ENCODE measurements around the gene NUP214.

The NUP214 gene

DNA sequence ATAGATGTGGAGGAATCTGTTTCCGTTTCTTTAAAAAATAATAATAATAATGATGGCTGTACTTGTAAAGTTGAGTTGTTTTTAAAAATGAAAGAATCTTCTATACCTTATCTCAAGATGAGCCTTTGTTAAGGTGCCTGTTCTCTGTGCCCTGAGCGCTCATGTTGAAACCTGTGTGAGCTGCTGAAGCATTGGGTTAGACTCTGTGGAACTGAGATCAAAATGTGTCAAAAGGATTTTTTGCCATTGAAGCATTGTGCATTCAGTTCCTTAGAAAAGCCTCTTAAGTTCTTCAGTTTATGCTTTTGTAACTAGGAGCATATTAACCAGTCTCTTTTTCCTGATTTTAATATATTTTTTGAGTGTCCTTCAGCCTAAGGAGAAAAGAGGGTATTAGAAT is 67.7 kb downstream of the NUP214 start:
- DNase-seq (ENCODE audit: low read depth, low spot score): no peak

DNA sequence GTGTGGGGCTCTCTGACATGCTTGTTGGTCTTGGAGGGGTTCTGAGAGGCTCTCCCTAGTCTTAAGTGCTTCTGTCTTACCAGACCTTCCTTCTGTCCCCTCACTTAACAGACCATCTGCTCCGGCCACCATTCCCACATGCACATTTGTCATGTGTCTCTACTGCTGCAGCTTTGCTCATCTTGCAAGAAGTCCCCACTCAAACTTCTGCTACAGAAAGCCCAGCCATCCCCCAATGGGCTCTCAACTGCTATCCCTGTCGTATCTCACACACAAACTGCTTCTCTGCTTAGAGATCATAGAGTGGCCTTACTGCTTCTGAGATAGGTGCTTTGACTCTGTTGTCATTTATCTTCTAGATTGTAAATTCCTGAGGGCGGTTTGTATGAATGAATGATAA is 69.4 kb downstream of the NUP214 start:
- no peak for DNase-seq (ENCODE audit: low read depth, low spot score)

DNA sequence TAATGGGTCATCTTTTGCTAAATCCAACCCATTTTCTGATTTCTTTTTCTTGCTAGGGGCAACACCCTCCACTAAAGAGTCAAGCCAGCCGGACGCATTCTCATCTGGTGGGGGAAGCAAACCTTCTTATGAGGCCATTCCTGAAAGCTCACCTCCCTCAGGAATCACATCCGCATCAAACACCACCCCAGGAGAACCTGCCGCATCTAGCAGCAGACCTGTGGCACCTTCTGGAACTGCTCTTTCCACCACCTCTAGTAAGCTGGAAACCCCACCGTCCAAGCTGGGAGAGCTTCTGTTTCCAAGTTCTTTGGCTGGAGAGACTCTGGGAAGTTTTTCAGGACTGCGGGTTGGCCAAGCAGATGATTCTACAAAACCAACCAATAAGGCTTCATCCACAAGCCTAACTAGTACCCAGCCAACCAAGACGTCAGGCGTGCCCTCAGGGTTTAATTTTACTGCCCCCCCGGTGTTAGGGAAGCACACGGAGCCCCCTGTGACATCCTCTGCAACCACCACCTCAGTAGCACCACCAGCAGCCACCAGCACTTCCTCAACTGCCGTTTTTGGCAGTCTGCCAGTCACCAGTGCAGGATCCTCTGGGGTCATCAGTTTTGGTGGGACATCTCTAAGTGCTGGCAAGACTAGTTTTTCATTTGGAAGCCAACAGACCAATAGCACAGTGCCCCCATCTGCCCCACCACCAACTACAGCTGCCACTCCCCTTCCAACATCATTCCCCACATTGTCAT is 72.0 kb downstream of the NUP214 start:
- DNase-seq (ENCODE audit: low read depth, low spot score): no peak

DNA sequence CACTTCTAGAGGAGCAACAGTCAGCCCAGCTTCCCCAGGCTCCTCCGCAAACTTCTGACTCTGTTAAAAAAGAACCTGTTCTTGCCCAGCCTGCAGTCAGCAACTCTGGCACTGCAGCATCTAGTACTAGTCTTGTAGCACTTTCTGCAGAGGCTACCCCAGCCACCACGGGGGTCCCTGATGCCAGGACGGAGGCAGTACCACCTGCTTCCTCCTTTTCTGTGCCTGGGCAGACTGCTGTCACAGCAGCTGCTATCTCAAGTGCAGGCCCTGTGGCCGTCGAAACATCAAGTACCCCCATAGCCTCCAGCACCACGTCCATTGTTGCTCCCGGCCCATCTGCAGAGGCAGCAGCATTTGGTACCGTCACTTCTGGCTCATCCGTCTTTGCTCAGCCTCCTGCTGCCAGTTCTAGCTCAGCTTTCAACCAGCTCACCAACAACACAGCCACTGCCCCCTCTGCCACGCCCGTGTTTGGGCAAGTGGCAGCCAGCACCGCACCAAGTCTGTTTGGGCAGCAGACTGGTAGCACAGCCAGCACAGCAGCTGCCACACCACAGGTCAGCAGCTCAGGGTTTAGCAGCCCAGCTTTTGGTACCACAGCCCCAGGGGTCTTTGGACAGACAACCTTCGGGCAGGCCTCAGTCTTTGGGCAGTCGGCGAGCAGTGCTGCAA is 72.8 kb downstream of the NUP214 start:
- no peak for DNase-seq (ENCODE audit: low read depth, low spot score)

DNA sequence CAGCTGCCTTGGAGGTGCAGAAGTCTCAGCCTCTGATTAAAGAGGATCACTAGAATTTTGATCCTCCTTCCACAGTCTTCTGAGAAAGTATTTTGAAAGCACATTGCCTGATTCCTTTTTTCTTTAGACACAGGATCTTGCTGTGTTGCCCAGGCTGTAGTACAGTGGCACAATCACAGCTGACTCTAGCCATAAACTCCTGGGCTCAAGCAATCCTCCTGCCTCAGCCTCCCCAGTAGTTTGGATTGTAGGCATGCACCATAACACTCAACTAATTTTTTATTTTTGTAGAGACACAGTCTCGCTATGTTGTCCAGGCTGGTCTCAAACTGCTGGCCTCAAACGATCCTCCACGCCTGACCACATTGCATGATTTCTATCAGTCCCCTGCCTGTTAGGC is 76.5 kb downstream of the NUP214 start:
- no peak for DNase-seq (ENCODE audit: low read depth, low spot score)

DNA sequence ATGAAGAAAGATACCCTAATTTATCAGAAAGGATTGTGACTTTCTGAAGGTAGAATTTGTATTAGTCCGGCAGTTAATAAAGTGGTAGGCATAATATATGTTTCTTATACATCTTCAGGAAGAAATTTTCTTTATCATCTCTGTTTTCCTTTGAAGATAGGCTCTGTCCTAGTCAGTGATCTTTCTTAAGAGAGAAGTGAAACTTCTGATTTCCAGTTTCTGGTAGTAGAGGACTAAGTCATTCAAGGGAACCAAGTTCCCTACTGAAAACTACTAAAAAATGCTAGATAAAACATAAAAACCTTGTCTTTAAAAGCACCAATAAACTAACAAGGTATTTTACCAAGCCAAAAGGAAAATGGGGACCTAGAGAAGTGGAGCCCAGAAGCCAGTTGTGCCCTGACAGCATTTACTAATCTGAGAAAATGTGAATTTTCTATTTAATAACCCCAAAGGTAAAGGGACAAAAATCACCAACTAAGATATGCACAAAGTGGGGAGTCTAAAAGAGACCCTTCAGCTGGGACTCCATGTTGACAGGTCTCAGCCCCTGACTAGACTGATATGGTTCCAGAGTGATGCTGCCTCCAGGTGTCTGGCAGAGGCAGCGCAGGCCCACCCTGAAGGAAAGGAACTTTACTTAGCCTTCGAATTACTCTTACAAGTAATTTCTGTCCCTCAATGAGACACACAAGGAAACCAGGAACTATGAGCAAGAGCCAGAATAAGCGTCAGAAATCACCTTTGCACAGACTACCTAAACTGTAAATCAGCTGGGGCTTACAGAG is 78.2 kb downstream of the NUP214 start:
- DNase-seq (ENCODE audit: low read depth, low spot score): peak; percentile 23

DNA sequence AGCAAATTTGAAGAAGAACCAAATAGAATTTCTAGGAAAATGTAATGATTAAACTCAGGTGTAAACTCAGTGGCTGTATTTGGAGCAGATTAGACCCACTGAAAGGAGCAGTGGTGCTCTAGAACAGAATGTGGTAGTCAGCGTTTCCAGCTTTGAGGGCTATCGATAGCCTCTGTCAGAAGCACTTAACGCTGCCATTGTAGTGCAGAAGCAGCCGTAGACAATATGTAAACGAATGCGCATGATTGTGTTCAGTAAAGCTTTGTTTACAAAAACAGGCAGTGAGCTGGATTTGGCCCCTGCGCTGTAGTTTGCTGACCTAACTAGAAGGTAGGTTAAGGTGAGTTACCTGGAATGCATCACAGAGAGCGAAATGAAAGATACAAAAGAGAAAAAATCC is 78.9 kb downstream of the NUP214 start:
- peak; percentile 25 for DNase-seq (ENCODE audit: low read depth, low spot score)

DNA sequence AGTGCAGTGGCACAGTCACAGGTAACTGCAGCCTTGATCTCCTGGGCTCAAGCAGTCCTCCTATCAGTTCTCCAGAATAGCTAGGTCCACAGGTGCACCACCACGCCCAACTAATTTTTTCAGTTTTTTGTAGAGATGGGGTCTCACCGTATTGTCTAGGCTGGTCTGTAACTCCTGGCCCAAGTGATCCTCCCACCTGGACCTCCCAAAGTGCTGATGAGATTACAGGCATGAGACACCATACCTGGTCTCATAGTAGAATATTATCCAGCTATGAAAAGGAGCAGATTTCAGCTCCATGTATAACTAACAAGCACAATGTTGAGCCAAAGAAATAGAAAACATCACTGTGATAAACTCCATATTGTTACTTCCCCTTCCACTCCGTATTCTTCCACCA is 81.1 kb downstream of the NUP214 start:
- DNase-seq (ENCODE audit: low read depth, low spot score): no peak

DNA sequence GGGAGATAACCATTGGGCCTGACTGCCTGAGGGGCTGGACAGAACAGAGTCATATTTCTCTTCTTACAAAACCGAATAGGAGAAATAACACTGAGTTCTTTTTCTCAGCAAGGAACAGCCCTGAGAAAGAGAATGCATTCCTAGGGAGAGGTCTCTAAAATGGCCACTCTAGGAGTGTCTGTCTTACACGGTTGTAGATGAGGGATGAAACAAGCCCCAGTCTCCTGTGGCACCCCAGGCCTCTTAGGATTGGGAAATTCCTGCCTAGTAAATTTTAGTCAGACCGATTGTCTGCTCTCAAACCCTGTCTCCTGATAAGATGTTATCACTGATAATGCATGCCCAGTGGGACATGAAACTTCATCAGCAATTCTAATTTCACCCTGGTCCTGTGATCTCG is 86.5 kb downstream of the NUP214 start:
- peak; percentile 16 for DNase-seq (ENCODE audit: low read depth, low spot score)

DNA sequence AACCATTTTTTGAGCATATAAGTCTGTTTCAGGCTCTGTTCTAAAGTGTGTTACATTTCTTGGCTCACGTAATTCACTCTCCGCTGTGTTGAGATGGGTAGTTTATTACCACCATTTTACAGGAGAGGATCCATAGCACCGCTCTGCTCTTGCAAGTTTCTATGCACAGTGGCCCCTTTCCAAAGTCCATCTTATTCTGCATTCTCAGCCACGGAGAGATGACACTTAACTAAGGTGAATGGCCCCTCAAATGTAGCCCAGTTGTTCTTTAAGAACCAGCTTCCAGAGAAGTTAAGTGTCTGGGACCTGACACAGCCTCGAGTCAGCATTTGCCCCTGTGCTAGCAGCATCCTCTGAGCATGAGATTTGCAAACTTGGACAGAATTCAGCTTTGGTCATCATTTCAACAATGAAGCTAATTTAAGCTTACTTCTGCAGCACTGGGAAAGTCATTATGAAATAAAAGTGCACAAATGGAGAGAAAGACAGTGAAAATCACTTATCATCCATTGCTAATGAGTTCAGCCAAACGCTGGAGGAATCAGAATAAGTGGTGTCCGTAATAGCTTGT is 89.0 kb downstream of the NUP214 start:
- DNase-seq (ENCODE audit: low read depth, low spot score): no peak

DNA sequence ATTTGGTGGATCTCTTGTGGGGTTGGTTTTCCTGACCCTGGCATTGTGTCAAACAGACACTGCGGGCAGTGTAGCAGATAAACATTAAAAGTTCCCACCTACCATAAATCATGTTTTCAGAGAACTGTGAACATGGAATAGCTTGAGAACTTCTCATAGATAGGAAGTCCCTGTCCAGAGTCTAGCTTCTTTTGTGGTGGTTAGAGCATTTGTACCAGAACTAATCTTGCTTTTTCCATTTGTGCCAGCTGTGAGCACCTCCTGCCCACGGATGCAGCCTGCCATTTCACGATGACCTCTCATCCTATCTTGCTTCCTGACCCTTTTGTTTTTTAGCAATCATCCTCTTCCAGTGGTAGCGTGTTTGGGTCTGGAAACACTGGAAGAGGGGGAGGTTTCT is 89.5 kb downstream of the NUP214 start:
- DNase-seq (ENCODE audit: low read depth, low spot score): no peak

DNA sequence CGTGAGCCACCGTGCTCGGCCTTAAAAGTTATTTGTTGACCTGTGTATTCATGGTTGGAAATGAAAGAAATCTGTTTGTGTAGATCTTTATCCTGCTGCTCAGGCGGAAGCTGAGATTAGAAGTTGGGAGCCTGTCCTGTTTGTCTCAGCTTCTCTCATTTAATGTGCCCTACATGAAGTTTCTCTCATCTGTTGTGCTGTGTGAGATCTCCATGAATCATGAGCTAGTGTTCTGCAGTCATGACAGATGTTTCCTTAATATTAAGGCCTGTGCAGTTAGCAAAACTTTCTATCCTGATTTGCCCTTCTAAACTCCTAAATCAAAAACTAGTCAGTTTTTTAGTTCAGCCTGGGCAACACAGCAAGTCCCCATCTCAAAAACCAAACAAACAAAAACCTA is 91.4 kb downstream of the NUP214 start:
- no peak for DNase-seq (ENCODE audit: low read depth, low spot score)

DNA sequence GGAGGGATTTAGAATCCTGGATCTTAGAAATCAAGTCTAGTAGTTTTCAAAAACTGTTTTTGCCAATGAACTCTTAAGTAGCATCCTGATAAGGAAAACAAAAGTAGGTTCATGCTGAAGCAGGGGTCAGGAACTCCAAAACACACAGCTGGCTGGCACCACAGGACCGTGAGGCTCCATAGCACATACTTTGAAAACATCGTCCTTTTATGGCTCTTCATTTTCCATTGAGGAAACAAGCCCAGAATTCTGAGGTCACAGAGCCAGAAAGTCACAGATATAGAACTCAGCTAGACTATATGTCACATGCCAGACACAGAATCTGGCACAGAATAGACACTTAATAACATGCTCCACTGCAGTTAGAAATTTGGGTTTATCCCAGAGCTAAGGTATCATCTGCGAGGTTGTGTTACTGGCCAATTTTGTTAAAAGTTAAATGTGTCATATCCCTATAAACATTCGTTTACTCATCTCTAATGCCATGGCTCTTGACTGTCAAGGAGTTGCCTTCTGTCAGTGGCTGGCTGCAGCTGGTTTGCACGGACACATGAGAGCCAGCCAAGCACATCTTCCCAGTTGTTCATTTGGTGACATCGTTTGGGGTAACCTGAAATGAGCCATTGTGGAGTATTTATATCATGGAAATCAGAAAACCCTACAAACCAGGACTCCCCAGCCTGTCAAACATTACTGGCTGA is 92.1 kb downstream of the NUP214 start:
- DNase-seq (ENCODE audit: low read depth, low spot score): no peak

DNA sequence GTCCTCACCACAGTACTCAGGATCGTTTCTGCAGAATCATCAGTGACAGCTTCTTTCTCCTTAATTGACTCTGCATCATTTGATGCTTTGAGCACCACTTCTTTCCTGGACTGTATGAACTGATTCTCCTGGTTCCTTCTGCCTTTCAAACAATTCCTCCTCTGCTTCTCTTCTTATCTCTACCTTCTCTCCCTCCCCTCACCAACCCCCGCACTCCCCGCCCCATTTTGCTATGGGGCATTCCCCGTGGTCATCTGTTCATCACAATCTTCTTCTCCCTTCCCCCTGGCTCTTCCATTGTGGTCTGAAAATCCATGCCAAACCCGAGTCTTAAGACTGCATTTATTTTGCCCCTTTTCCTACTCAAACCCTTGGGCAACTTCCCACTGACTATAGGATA is 93.0 kb downstream of the NUP214 start:
- no peak for DNase-seq (ENCODE audit: low read depth, low spot score)

DNA sequence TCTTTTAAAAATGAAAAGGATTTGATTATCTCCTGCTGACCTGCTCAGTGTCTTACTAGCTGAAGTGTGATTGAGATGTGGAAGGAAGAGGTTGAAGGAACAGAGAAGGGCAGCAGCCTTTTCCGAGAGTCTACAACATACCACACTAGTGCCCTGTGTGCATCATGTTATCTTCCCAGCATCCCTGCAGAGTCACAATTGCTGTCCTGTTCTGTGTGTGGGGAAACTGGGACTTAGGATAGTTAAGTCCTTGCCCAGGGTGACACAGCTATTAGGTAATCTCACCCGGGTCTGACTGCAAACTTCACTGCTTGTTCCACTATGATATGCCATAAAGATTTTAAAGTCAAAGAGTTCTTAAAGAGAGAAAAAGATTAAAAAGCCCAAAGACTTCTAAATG is 95.1 kb downstream of the NUP214 start:
- no peak for DNase-seq (ENCODE audit: low read depth, low spot score)

DNA sequence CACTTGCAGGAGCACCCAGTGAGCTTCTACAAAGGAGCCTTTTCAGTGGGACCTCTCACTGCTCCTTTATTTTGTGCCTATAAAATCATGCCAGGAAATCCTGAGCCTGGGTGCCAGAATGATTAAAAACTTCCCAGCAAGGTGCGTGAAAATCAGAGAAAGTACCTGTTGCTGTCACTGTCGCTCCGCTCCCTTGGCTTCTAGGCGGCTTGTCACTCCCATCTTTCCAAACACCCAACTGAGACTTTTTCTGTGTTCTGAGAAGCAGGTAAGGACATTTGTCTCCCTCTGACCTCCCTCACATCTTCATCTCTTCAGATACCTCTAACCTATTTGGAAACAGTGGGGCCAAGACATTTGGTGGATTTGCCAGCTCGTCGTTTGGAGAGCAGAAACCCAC is 97.1 kb downstream of the NUP214 start:
- DNase-seq (ENCODE audit: low read depth, low spot score): no peak

DNA sequence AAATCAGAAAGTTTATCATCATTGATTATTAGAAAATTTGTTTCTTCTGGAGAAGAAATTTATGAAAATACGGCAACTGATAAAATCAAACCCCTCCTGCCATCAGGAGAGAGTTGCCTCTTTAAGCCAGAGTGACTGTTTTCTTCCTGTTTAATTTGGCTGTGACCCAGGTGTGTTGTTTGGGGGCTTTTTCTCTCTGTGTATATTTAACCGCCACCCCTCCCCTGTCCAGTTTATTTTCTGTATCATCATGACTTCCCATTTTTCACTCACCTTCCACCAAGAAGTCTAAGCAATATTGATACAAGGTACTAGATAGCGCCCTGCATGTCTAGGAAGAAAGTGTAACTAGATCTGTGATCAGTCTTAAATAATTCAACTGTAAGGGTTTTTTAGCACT is 100.8 kb downstream of the NUP214 start:
- DNase-seq (ENCODE audit: low read depth, low spot score): no peak

DNA sequence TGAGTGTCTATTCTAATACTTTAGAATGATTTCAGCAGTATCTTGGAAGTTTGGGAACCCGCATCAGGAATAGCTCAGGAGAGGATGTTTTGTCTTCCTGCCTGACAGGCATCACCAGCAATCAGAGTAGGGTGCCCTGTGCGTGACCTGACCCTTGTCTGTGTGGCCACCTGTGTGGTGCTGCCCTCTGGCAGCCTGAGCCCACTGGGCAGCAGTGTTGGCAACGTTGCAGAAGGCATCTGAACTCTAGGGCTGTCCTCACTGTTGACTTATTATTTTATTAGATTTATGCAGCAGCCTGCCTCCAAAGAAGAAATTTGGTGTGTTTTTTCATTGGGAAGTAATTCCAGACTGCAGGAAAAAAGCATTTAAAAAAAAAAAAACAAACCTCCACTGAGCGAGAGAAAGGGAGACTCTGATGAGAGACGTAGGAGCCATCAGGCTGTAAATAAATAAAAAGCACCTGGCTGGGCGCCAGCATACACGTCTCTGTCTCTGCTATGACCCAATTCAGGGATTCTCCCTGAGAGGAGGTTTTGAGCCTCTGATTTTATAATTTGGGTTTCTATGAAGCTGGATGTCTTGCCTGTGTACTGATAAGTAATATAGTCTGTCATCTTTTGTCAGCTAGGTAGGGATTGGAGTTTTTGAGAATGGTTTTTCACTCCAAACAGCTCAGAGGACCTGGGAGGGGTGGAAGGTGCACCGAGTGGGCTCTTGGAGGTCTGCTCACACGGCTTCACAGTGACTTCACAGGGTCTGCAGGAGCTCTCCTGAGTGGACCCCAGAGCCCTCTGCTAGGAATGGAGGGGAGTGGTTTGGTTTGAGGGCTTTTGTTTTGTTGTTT is 101.9 kb downstream of the NUP214 start:
- no peak for DNase-seq (ENCODE audit: low read depth, low spot score)

DNA sequence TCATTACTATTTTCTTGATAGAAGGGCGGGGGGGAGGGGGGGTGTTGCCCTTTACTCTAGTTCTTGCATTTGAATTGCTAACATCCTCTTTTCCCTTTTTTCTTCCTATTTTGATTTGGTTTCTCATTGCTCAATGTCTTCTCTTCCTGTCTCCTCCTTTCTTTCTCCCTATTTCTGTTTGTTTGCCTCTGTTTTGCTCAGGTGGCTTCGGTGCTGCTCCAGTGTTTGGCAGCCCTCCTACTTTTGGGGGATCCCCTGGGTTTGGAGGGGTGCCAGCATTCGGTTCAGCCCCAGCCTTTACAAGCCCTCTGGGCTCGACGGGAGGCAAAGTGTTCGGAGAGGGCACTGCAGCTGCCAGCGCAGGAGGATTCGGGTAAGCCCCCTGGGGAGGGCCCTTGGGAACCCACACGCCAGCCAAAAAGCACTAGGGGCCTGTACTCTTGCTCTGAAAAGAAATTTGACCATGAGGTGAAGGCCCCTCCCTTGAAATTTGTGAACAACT is 102.6 kb downstream of the NUP214 start:
- no peak for DNase-seq (ENCODE audit: low read depth, low spot score)

DNA sequence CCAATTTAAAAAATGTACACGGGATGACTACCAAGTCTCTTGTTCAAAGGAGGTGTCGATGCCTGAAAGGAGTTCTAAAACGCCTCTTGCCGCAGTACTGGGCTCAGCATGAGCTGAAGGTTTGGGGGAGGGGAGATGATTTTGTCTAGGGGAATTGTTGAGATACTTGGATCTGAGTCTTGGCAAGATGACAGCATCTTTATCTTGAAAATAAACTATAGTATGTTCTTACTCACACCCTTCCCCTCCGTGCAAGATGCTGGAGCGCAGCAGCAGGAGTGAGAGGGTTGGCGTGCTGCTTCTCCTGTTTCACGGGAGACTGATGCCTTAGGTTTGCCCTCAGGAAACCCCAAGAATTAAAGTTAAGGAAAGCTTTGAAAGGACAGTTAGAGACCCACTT is 103.6 kb downstream of the NUP214 start:
- DNase-seq (ENCODE audit: low read depth, low spot score): no peak

DNA sequence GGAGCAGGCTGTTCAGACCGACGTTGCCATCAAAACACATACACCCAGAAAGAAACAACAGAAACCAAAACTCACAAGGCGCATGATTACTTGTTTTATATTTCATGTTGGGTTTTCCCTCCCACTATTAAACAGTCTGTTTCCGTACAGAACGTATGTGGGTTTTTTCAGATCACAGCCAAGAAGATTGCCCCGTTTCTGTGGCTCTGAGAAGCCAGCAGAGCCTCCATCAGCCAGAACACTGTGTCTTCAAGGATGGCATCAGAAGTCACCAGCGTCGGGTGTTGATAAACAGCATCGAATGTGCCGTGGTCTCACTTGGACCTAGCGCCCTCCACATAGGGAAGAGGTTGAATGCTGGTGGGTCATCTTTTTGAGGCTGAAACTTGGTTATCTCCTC is 108.2 kb downstream of the NUP214 start:
- no peak for DNase-seq (ENCODE audit: low read depth, low spot score)

Data from ELF-1 (cell line).